GM12891 (cell line): ENCODE measurements around the gene CACNA1A.

Experiments
- POLR2A ChIP-seq: IDR thresholded peaks from 2 replicates; pipeline ENCODE4 v1.6.1; 2011; ENCODE audit warnings: low read depth, low read length, control low read depth
- POLR2AphosphoS5 ChIP-seq: IDR thresholded peaks from 2 replicates; pipeline ENCODE4 v1.6.1; 2011; ENCODE audit warnings: low read depth, low read length, control low read depth

DNA sequence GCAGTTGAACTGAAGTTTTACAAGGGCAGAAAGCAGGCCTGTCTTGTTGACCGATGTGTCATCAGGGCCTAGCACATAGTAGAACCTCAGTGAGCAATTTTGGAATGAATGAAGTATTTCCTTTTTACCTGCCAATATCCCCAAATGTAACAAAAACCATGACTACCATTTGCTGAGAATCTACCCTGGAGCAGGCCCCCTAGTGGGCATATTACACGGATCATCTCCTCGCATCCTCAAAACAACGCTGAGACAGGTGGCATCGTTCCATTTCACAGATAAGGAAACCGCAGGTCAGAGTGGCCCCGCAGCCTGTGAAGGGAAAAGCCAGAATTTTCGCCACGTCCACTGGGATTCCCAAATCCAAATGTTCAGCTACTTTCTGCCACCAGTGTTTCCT lies 77.9 kb downstream of the CACNA1A start:
- TF ChIP-seq POLR2AphosphoS5, result no peak
- TF ChIP-seq POLR2A, result no peak
